Ureter (tissue), 1 donor: ENCODE data around the gene HYAL4. TPM values are rescaled to one million over a fixed set of nuclear protein-coding genes. Genes with fewer than 3 reads are reported as not detected.
"Not testable (repeated sequence)": the region's sequence is repeated elsewhere in the genome, so short reads cannot be mapped to it uniquely, and the experiment has no call there.

Experiments used
- DNase-seq: peaks from one replicate; pipeline ENCODE4 v3.0.0-alpha.2; 2020; ENCODE audit warnings: low spot score
- total RNA-seq: library from RNA; stranded (reverse); gene quantifications from one replicate; pipeline ENCODE4 v1.2.4, GENCODE V29; 2023
- donor health status: DM: yes; HTN: yes; CAD: no.

Gene HYAL4
- total RNA-seq, 1 donor from 2014 or later, result 0.23 TPM

- DNase-seq, result no peak
Observed at GRCh38 chr7:123847868-123848267, 2.9 kb downstream of the HYAL4 start.

DNA sequence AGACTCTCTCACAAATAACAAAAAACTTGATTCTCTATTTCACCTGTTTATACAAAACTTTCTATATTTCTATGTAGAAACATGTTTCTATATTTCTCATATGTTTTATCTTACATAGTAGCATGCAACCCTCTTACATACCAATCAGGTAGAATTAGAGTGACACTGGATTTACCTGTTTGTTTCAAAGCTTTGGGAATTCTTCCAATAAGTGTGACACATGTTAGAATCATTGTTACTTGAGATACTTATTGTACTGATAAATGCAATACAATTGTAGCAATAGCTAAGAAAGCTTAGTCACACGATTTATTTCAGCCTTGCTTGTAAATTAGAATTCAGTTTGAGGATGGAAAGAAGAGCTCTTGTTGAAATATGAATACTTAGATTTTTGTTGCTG lies 4.9 kb downstream of the HYAL4 start:
- DNase-seq, result no peak

DNA sequence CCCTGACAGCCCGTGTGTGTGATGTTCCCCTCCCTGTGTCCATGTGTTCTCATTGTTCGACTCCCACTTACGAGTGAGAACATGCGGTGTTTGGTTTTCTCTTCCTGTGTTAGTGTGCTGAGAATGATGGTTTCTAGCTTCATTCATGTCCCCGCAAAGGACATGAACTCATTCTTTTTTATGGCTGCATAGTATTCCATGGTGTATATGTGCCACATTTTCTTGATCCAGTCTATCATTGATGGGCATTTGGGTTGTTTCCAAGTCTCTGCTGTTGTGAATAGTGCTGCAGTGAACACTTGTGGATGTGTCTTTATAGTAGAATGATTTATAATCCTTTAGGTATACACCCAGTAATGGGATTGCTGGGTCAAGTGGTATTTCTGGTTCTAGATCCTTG lies 6.4 kb downstream of the HYAL4 start:
- DNase-seq, result not testable (repeated sequence)

DNA sequence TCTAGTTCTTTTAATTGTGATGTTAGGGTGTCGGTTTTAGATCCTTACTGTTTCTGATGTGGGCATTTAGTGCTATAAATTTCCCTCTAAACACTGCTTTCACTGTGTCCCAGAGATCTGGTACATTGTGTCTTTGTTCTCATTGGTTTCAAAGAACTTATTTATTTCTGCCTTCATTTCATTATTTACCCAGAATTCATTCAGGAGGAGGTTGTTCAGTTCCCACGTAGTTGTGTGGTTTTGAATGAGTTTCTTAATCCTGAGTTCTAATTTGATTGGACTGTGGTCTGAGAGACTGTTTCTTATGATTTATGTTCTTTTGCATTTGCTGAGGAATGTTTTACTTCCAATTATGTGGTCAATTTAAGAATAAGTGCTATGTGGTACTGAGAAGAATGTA lies 9.3 kb downstream of the HYAL4 start:
- DNase-seq, result not testable (repeated sequence)

- DNase-seq, result not testable (repeated sequence)
Observed at GRCh38 chr7:123856428-123856827, 11.5 kb downstream of the HYAL4 start.

- no peak for DNase-seq
Observed at GRCh38 chr7:123860848-123861247, 15.9 kb downstream of the HYAL4 start.

DNA sequence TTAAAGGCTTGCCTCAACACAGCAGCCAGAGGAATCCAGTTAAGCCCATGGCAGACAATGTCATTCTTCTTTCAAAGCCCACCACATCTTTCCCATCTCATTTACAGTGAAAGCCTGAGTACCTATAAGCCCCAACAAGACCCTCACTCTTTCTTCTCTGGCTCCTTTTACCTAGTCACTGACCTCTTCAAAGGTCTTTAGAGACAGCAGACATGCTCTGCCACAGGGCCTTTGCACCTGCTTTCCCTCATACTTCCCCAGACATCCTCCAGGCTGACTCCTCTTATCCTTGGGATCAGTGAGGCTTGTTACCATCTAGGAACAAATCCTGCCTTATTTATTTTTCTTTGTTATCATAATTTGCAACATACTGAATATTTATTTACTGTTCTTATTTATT lies 17.8 kb downstream of the HYAL4 start:
- DNase-seq, result no peak

DNA sequence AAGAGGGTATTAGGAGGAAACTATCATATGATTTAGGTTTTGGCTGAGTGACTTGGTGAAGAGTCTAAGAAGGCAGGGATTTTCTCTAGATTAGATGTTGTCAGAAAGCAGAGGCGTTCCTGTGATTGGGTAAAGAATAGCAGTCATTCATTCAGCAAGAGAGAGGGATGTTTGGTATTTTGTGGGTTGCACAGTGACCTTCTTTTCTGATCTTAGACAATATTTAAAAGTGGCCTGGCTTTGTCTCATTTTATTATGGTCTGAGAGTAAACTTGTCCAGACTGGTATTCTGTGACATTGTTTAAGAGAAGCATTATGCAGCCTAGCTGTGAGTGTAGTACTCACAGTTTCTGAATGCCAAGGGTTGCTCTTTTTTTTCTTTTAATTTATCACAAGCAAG lies 18.5 kb downstream of the HYAL4 start:
- no peak for DNase-seq

DNA sequence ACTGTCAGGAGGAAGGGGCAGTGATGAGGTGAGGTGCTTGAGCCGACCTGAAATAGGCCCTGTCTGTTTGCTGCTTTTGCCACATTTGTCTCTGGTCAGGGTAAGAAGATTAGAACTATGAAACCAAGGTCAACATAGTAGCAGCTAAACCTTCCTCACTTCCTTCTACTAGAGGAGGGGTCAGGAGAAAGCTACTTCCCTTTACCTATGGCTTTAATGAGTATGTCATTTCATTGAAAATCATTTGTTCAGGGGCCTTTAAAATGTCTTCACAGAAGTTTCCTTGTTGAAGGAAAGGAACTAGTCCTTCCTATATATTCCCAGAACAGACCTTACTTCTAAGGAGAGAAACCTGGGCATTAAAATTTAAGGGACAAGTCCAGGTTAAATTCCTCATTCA lies 19.0 kb downstream of the HYAL4 start:
- no peak for DNase-seq

GRCh38 chr7:123864436-123864835 lies 19.5 kb downstream of the HYAL4 start:
- DNase-seq, result no peak

- DNase-seq, result no peak
Observed at GRCh38 chr7:123864966-123865365, 20.0 kb downstream of the HYAL4 start.

- DNase-seq, result peak; percentile 68
Observed at GRCh38 chr7:123865517-123866117, 20.6 kb downstream of the HYAL4 start.

- no peak for DNase-seq
Observed at GRCh38 chr7:123867225-123867624, 22.3 kb downstream of the HYAL4 start.

DNA sequence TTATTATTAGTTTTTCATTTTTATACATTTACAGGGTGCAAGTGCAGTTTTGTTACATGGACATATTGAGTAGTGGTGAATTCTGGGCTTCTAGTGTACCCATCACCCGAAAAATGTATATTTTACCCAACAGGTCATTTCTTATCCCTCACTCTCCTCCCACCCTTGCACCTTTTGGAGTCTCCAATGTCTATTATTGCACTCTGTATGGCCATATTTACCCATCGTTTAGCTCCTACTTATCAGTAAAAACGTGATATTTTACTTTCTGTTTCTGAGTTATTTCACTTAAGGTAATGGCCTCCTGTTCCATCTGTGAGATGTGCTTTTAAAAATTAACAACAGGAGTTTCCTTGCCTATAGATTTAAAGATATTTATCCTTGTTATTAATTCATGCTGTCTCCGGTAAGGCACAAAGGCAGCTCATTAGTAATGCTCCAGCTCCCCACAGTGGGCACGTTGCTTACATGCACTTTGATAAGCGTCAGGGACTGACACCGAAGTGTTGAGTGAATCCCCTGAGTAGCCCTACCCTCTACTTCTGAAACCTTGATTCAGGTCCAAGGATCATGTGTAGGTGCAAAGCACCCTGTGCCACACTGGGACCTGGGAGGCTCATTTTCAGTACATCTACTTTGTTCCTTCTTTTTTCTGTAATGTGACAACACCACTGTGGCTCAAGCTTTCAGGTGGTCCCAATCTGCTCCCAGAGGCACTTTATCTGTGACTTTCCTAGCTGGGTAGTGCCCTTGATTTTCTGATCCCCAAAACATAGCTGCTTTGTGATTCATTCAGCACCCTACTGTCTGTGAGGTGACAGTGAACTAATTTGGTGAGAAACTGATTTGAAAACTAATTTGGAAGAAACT lies 27.3 kb downstream of the HYAL4 start:
- DNase-seq, result peak; percentile 55

DNA sequence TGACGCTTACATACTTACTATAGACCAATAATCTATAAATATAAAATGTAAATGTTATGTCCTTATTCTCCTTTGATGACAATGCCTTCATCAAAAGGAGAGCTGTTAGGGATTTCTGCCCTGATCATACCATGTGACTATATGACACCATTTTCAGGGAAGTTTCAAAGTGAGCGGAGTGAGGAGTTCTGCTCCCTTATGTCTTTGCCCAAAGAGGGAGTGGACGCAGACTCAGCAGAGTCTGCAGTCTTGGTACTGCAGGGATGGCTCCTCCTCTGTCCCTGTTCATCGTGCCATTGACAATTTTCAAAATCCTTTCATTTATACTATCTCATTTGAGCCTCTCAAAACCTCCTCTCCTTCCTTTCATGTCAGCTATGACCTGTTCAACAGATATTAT lies 27.9 kb downstream of the HYAL4 start:
- DNase-seq, result no peak

GRCh38 chr7:123876557-123877256 lies 31.7 kb downstream of the HYAL4 start:
- no peak for DNase-seq

DNA sequence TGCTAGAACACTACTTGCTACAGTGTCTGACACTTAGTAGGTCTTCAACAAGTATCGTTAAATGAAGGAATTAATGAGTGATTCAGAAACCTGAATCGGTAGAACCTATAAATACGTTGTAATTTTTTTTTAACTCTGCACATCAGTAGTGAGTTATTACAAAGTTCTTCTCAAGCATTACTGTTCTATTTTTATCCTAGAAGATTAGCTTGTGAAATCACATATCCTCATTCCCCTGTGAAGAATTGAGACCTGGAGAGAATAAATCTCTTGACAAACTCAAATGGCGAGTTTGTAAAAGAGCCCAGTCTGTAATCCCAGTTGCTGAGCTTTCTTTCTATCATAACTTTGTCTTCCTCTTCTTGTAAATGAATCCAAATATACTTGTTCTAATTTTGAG lies 34.7 kb downstream of the HYAL4 start:
- DNase-seq, result no peak

GRCh38 chr7:123881300-123881699 lies 36.3 kb downstream of the HYAL4 start:
- DNase-seq, result no peak

- DNase-seq, result no peak
Observed at GRCh38 chr7:123883154-123883553, 38.2 kb downstream of the HYAL4 start.

GRCh38 chr7:123888192-123888591 lies 43.2 kb downstream of the HYAL4 start:
- DNase-seq, result no peak

GRCh38 chr7:123894753-123895152 lies 49.8 kb downstream of the HYAL4 start:
- DNase-seq, result not testable (repeated sequence)

DNA sequence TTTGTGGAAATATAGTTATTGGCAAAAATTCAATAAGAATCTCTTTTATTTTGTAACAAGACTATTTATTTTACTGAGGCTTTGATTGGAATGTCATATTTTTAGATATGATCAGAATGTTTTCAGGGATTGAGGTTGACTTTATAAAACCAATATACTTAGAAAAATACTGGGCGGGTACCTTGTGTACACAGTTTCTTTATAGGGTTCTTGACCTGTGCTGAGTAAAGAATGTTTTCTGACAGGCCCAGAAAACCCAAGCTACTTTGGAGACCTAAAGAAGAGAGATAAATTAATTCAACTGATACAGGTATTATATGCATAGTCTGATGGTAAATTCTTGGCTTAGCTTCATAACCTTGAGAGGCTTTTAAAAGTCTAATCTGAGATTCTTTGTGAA lies 56.1 kb downstream of the HYAL4 start:
- DNase-seq, result no peak

GRCh38 chr7:123905714-123906113 lies 60.7 kb downstream of the HYAL4 start:
- no peak for DNase-seq
